ENCODE results near the gene COG6.

DNA sequence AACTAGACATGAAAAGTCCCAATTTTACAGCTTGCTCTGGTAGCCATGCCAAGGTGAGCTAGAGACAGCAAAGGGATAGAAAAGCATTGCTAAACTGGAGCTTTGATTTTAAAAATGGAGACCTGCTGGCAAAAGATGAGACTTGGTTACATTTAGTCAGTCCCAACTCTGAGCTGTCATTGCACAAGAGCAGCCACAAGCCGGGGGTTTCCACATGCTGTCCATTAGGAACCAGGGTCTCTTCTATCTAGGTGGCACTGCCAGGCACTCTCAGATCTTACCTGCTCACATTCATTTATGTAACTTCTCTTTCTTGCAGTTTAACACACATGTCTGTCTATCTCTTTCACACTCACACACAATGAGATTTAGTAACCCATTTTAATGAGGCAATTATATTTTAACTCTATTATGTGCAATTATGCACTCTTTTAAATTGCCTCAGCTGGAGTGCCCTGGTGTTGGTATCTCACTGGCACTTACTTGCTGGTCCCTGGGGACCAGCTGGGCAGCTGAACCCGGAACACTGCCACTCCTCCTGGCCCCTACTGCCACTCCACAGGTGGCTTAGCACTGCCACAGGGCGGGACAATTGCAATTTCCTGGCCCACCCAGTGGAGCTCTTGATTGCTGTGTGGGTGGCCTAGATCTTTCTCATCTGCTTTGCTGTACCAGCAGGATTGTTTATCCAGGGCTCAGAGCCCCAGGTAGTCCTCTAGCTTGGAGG is 112.5 kb downstream of the COG6 start:
- TF ChIP-seq, protein P1, sequence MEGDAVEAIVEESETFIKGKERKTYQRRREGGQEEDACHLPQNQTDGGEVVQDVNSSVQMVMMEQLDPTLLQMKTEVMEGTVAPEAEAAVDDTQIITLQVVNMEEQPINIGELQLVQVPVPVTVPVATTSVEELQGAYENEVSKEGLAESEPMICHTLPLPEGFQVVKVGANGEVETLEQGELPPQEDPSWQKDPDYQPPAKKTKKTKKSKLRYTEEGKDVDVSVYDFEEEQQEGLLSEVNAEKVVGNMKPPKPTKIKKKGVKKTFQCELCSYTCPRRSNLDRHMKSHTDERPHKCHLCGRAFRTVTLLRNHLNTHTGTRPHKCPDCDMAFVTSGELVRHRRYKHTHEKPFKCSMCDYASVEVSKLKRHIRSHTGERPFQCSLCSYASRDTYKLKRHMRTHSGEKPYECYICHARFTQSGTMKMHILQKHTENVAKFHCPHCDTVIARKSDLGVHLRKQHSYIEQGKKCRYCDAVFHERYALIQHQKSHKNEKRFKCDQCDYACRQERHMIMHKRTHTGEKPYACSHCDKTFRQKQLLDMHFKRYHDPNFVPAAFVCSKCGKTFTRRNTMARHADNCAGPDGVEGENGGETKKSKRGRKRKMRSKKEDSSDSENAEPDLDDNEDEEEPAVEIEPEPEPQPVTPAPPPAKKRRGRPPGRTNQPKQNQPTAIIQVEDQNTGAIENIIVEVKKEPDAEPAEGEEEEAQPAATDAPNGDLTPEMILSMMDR (conservative IDR thresholded peaks at IDR 0.05; ENCODE audit: low read length), result no peak
- TF ChIP-seq EZH2phosphoT487 (IDR thresholded peaks at IDR 0.05; ENCODE audit: borderline replicate concordance), result no peak

Measured in Loucy (cell line).